ENCODE measurements around the gene RBM39.

RBM39 gene

GRCh38 chr20:35773154-35773751, 31.2 kb upstream of the RBM39 start:
- FAIRE-seq = no peak

GRCh38 chr20:35772563-35773058, 30.6 kb upstream of the RBM39 start:
- FAIRE-seq (no peak), DNase-seq (ENCODE audit: insufficient read length, low spot score) (no peak)
- no peak for TF ChIP-seq CTCF (IDR thresholded peaks at IDR 0.05; ENCODE audit: insufficient read depth, missing control alignments)

More at GRCh38 chr20:35773154-35773751, 31.2 kb upstream of the RBM39 start:
- no peak for TF ChIP-seq CTCF (IDR thresholded peaks at IDR 0.05; ENCODE audit: insufficient read depth, missing control alignments)
- DNase-seq (ENCODE audit: insufficient read length, low spot score) = no peak

- DNase-seq (ENCODE audit: insufficient read length, low spot score) (peak; percentile 87), FAIRE-seq (no peak)
- no peak for TF ChIP-seq CTCF (IDR thresholded peaks at IDR 0.05; ENCODE audit: insufficient read depth, missing control alignments)
Measured at GRCh38 chr20:35771689-35772562, 29.9 kb upstream of the RBM39 start, which contains the start of gene PHF20. Gene PHF20, plus strand, starts transcription at chr20:35772015. Its CDS starts 29,508 bp downstream, at chr20:35801523.

- TF ChIP-seq CTCF (IDR thresholded peaks at IDR 0.05; ENCODE audit: insufficient read depth, missing control alignments) = no peak
- FAIRE-seq (no peak), DNase-seq (ENCODE audit: insufficient read length, low spot score) (no peak)
Measured at GRCh38 chr20:35771367-35771688, 29.3 kb upstream of the RBM39 start.

GRCh38 chr20:35768731-35769664, 26.9 kb upstream of the RBM39 start:
- DNase-seq (ENCODE audit: insufficient read length, low spot score) (no peak), FAIRE-seq (no peak)

More at GRCh38 chr20:35768731-35769664, 26.9 kb upstream of the RBM39 start:
- TF ChIP-seq CTCF (IDR thresholded peaks at IDR 0.05; ENCODE audit: insufficient read depth, missing control alignments) = no peak
